ENCODE measurements around the gene CYP3A4. TPM values are rescaled to one million over a fixed set of nuclear protein-coding genes. Genes with fewer than 3 reads are reported as not detected.
"Not testable (repeated sequence)": the region's sequence is repeated elsewhere in the genome, so short reads cannot be mapped to it uniquely, and the experiment has no call there.

Gene CYP3A4
- total RNA-seq, result not detected

- DNase-seq (ENCODE audit: low spot score), result no peak
Measured at GRCh38 chr7:99784007-99784406, at the start of gene CYP3A4. TSS of gene CYP3A4 (minus strand) at chr7:99784184. CDS start at chr7:99784081, 103 bp downstream.

GRCh38 chr7:99833289-99833877, 49.4 kb upstream of the CYP3A4 start:
- DNase-seq (ENCODE audit: low spot score), result no peak

GRCh38 chr7:99831595-99831994, 47.6 kb upstream of the CYP3A4 start:
- no peak for DNase-seq (ENCODE audit: low spot score)

- DNase-seq (ENCODE audit: low spot score), result no peak
Measured at GRCh38 chr7:99829524-99830160, 45.7 kb upstream of the CYP3A4 start.

- no peak for DNase-seq (ENCODE audit: low spot score)
Measured at GRCh38 chr7:99828811-99829210, 44.8 kb upstream of the CYP3A4 start.

GRCh38 chr7:99827040-99827778, 43.2 kb upstream of the CYP3A4 start:
- no peak for DNase-seq (ENCODE audit: low spot score)

GRCh38 chr7:99825873-99826272, 41.9 kb upstream of the CYP3A4 start:
- no peak for DNase-seq (ENCODE audit: low spot score)

- no peak for DNase-seq (ENCODE audit: low spot score)
Measured at GRCh38 chr7:99825452-99825851, 41.5 kb upstream of the CYP3A4 start.

GRCh38 chr7:99824091-99824490, 40.1 kb upstream of the CYP3A4 start:
- no peak for DNase-seq (ENCODE audit: low spot score)

GRCh38 chr7:99822731-99823718, 39.0 kb upstream of the CYP3A4 start:
- DNase-seq (ENCODE audit: low spot score), result no peak

- no peak for DNase-seq (ENCODE audit: low spot score)
Measured at GRCh38 chr7:99820408-99821027, 36.5 kb upstream of the CYP3A4 start.

GRCh38 chr7:99808766-99809165, 24.8 kb upstream of the CYP3A4 start:
- DNase-seq (ENCODE audit: low spot score), result no peak

- no peak for DNase-seq (ENCODE audit: low spot score)
Measured at GRCh38 chr7:99806839-99807478, 23.0 kb upstream of the CYP3A4 start.

- no peak for DNase-seq (ENCODE audit: low spot score)
Measured at GRCh38 chr7:99805641-99806040, 21.7 kb upstream of the CYP3A4 start.

GRCh38 chr7:99803118-99803517, 19.1 kb upstream of the CYP3A4 start:
- DNase-seq (ENCODE audit: low spot score), result not testable (repeated sequence)

- DNase-seq (ENCODE audit: low spot score), result not testable (repeated sequence)
Measured at GRCh38 chr7:99801407-99801806, 17.4 kb upstream of the CYP3A4 start.

- no peak for DNase-seq (ENCODE audit: low spot score)
Measured at GRCh38 chr7:99798972-99799371, 15.0 kb upstream of the CYP3A4 start.

- not testable (repeated sequence) for DNase-seq (ENCODE audit: low spot score)
Measured at GRCh38 chr7:99795864-99796263, 11.9 kb upstream of the CYP3A4 start.

GRCh38 chr7:99794585-99795502, 10.9 kb upstream of the CYP3A4 start:
- DNase-seq (ENCODE audit: low spot score), result no peak

GRCh38 chr7:99793443-99793842, 9.5 kb upstream of the CYP3A4 start:
- DNase-seq (ENCODE audit: low spot score), result no peak
